Right atrium auricular region (tissue), 2 donors: ENCODE measurements around the gene TASOR. TPM values are rescaled to one million over a fixed set of nuclear protein-coding genes. Genes with fewer than 3 reads are reported as not detected.
"Not testable (repeated sequence)": the region's sequence is repeated elsewhere in the genome, so short reads cannot be mapped to it uniquely, and the experiment has no call there.

Source experiments
- DNase-seq: peaks from one replicate; pipeline ENCODE4 v3.0.0-alpha.2; 2019; ENCODE audit warnings: low spot score
- H3K27ac ChIP-seq, 2 donors: fragments of 200-600 bp; sonication (generic); 1 replicate in 1 of 2; 2 replicates in 1 of 2; pipeline ENCODE4 v1.5.1; 2016 to 2019
- H3K27me3 ChIP-seq, 2 donors: fragments of 200-600 bp; sonication (generic); one replicate each; pipeline versions ENCODE4 v1.5.1 to v1.6.0; 2017 to 2019
- H3K36me3 ChIP-seq: fragments of 200-600 bp; sonication (generic); one replicate; pipeline ENCODE4 v1.5.1; 2016
- H3K4me1 ChIP-seq, 2 donors: fragments of 200-600 bp; sonication (generic); one replicate each; pipeline versions ENCODE4 v1.5.1 to v1.6.0; 2017 to 2019
- H3K4me3 ChIP-seq, 2 donors: fragments of 200-600 bp; sonication (generic); 1 replicate in 1 of 2; 2 replicates in 1 of 2; pipeline ENCODE4 v1.5.1; 2017 to 2019; ENCODE audit warnings: mild to moderate bottlenecking in 1 of 2, moderate library complexity in 1 of 2
- H3K9me3 ChIP-seq, 2 donors: fragments of 200-600 bp; sonication (generic); one replicate each; pipeline ENCODE4 v1.5.1; 2019
- total RNA-seq, 2 donors: library from RNA; depleted of rRNA; stranded (reverse); fragments of >200 nt; gene quantifications; one replicate each; pipeline ENCODE4 v1.1.0, GENCODE V29; 2016
- TF ChIP-seq, protein P1 (sequence below), 2 donors: fragments of 200-600 bp; sonication (generic); IDR thresholded peaks; one replicate each; pipeline ENCODE4 v1.5.1; 2019; ENCODE audit warnings: antibody characterized with exemption in 2 of 2

Gene TASOR
- total RNA-seq, 2 donors from 2014 or later: 29.1 to 39.5 TPM

DNA sequence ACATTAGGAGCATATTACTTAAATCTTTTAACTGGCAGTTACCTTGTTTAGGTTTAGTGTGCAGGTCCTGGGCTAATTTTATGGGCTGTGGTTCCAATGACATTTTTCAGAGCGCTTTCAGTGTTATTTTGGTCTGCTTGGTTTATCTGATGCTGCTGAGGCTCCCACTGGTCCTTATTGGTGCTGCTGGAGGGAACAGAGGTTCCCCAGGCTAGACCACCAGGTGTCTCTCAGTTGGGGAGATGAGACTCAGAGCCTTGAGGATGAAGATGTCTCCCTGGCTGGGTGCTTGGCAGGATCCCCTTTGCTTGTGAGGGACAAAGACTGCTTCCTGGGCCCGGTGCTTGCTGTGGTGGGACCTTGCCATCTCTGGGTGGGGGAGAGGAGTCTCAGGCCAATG lies 28.3 kb upstream of the TASOR start:
- Histone ChIP-seq H3K4me3 (no peak overlapping the region), H3K4me1 (no peaks in the 10 kb centered on the region), H3K27ac (no peak overlapping the region), H3K27me3 (no peaks in the 10 kb centered on the region), H3K9me3 (peaks cover 0 to 16% of the 10 kb centered on the region in 2 donors), H3K36me3 (no peaks in the 10 kb centered on the region)
- TF ChIP-seq, protein P1, sequence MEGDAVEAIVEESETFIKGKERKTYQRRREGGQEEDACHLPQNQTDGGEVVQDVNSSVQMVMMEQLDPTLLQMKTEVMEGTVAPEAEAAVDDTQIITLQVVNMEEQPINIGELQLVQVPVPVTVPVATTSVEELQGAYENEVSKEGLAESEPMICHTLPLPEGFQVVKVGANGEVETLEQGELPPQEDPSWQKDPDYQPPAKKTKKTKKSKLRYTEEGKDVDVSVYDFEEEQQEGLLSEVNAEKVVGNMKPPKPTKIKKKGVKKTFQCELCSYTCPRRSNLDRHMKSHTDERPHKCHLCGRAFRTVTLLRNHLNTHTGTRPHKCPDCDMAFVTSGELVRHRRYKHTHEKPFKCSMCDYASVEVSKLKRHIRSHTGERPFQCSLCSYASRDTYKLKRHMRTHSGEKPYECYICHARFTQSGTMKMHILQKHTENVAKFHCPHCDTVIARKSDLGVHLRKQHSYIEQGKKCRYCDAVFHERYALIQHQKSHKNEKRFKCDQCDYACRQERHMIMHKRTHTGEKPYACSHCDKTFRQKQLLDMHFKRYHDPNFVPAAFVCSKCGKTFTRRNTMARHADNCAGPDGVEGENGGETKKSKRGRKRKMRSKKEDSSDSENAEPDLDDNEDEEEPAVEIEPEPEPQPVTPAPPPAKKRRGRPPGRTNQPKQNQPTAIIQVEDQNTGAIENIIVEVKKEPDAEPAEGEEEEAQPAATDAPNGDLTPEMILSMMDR (IDR thresholded peaks at IDR 0.05): no peak
- DNase-seq: no peak

DNA sequence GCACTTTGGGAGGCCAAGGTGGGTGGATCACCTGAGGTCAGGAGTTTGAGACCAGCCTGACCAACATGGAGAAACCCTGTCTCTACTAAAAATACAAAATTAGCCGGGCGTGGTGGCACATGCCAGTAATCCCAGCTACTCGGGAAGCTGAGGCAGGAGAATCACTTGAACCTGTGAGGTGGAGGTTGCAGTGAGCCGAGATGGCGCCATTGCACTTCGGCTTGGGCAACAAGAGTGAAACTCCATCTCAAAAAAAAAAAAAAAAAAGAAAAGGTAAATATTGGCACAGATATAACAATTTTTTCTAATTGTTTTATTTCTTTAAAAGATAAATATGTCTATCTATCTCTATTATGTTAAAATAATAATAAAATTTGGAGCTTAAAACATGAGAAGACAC lies 24.3 kb upstream of the TASOR start:
- not testable (repeated sequence) for H3K9me3 ChIP-seq, H3K27ac ChIP-seq, H3K4me3 ChIP-seq, H3K4me1 ChIP-seq, DNase-seq, H3K27me3 ChIP-seq, H3K36me3 ChIP-seq

DNA sequence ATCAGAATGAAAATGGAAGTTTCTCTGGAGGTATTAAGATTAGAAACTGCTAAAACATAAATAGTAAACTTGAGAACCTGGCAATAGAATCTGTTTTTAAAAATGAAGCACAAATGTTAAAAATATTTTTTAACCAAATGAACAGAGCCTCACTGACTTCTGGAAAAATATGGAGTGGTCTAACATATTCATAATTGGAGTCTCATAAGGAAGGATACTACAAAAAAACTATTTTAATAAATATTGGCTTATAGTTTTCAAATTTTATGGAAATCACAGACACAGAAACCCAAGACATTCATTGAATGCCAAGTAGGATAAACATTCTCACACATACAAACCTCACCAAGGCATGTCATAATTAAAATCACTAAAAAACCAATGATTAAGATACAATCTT lies 23.6 kb upstream of the TASOR start:
- Histone ChIP-seq H3K4me1 (no peaks in the 10 kb centered on the region), H3K27me3 (no peaks in the 10 kb centered on the region), H3K27ac (no peak overlapping the region), H3K4me3 (no peak overlapping the region), H3K9me3 (peaks cover 0 to 7% of the 10 kb centered on the region in 2 donors), H3K36me3 (no peaks in the 10 kb centered on the region)
- TF ChIP-seq, protein P1 (IDR thresholded peaks at IDR 0.05): no peak
- no peak for DNase-seq

DNA sequence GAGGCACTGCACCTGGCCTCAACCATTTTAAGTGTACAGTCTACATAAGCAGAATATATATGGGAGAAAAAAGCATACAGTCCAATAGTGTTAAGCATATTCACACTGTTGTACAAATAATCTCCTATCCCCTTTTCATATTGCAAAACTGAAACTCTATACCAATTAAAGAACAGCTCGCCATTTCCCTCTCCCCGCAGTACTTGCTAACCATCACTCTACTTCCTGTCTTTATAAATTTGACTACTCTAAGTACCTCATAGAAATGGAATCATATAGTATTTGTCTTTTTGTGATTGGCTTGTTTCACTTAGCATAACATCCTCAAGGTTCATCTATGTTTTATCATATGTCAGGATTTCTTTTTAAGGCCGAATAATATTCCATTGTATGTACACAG lies 21.6 kb upstream of the TASOR start:
- no peaks in the 10 kb centered on the region for H3K4me1 ChIP-seq
- H3K27me3 ChIP-seq: no peaks in the 10 kb centered on the region
- no peak overlapping the region for H3K4me3 ChIP-seq
- DNase-seq: no peak
- H3K27ac ChIP-seq: no peak overlapping the region
- TF ChIP-seq, protein P1 (IDR thresholded peaks at IDR 0.05): no peak
- H3K9me3 ChIP-seq: peaks cover 0 to 7% of the 10 kb centered on the region in 2 donors
- no peaks in the 10 kb centered on the region for H3K36me3 ChIP-seq

DNA sequence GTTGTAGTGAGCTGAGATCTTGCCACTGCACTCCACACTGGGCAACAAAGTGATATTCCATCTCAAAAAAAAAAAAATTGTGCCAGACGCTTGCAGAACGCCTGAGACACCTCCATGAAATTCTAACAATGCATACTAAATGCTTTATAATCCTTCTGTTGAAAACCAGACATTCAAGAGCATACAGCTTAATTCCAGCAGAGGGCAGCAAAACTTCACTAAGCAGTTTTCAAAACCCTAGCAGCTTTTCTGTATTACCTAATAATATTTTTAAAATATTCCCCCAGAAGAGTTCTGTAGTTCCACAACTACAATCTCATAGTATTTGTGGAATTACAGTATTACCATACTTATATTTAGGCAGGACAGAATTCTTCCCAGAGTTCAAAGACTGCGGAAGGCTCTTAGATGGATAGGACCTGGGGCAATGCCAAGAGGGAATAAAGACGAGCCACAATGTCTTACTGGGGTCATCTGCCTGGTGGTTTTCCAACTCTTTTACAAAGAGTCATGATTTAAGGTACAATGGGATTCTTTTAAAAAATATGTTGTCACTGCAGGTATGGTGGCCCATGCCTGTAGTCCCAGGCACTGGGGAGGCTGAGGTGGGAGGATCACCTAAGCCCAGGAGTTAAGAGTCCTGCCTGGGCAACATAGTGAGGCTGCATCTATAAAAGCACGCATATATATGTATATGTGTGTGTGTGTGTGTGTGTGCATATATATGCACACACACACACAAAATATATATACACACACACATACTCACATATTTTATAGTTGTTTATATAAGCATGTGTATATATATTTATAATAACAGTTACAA lies 19.6 kb upstream of the TASOR start:
- no peaks in the 10 kb centered on the region for H3K4me1 ChIP-seq
- no peak for DNase-seq
- H3K4me3 ChIP-seq: no peak overlapping the region
- TF ChIP-seq, protein P1 (IDR thresholded peaks at IDR 0.05): peak; percentile 82 to 91
- no peak overlapping the region for H3K27ac ChIP-seq
- no peaks in the 10 kb centered on the region for H3K27me3 ChIP-seq
- H3K36me3 ChIP-seq: no peaks in the 10 kb centered on the region
- H3K9me3 ChIP-seq: peaks cover 0 to 7% of the 10 kb centered on the region in 2 donors

DNA sequence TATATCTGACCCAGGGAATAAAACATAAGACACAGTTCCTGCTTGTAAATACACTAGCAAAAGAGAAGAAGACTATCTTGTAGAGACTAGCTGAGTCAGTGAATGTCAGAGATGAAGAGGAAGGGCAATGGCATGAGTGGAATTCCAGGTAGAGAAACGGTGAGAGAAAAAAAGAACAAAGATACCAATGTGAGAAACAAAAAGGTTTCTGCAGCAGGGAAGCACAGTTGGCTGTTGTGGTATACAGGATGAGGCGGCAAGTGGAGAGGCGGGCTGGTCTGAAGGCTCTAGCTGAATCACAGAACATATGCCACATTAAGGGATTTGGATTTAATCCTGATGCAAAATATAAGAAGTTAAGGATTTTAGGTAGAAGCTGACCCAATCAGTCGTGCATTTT lies 17.1 kb upstream of the TASOR start:
- TF ChIP-seq, protein P1 (IDR thresholded peaks at IDR 0.05): no peak
- DNase-seq: no peak
- H3K27ac ChIP-seq: no peak overlapping the region
- no peaks in the 10 kb centered on the region for H3K4me1 ChIP-seq
- no peak overlapping the region for H3K4me3 ChIP-seq
- H3K36me3 ChIP-seq: no peaks in the 10 kb centered on the region
- H3K27me3 ChIP-seq: no peaks in the 10 kb centered on the region
- H3K9me3 ChIP-seq: no peaks in the 10 kb centered on the region
